Measurements from ENCODE around the gene FARS2.
"Not testable (repeated sequence)": the region's sequence is repeated elsewhere in the genome, so short reads cannot be mapped to it uniquely, and the experiment has no call there.

The FARS2 gene

DNA sequence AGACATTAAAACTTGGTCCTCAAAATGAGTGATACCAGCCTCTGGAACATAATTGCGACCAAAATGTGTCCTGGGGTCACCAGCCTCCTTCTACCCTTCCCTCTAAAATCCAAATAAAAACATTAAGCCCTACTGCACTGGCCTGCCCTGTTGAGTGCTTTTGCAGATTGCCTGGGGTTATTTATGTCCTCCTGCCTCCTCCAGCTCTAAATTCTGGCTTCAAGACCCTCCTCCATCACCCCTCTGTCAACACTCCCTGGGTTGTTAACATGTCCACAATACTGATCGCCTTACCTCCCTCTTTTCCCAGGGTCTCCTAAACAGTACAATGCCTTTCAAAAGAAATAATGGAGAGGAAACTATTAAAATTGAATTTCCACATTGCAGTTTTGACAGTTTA is 418.0 kb downstream of the FARS2 start:
- Mint-ChIP-seq H3K9me3 (peaks cover 1% of the 10 kb centered on the region), H3K36me3 (peaks cover 10% of the 10 kb centered on the region), H3K4me3 (peak overlapping the region; percentile 73), H3K4me1 (peaks cover 25% of the 10 kb centered on the region), H3K27me3 (no peaks in the 10 kb centered on the region), H3K27ac (peak overlapping the region; percentile 90)
- DNase-seq (ENCODE audit: low spot score in 2 of 2) (no peak), ATAC-seq (ENCODE audit: low read depth) (no peak)

DNA sequence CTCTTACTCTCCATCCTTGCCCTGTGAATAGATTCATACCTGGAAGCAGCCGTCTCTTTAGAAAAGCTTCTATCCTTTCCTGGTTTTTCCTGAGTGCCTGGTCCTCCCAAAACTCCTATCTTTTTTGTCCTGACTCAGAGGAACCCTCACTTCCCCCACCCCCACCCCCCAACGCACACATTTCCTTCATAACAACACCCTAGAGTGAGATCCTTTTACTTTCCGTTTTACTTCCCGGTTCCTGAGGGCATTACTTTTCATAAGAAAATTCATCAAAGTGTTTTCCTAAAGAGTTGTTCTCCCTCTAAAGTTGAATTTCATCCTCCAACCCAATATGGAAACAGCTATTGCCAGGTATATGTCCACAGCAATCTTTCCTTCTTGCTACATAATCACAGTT is 418.4 kb downstream of the FARS2 start:
- peaks cover 10% of the 10 kb centered on the region for H3K36me3 Mint-ChIP-seq
- peak overlapping the region; percentile 90 for H3K27ac Mint-ChIP-seq
- H3K4me1 Mint-ChIP-seq, result peaks cover 22% of the 10 kb centered on the region
- no peaks in the 10 kb centered on the region for H3K27me3 Mint-ChIP-seq
- H3K4me3 Mint-ChIP-seq, result peak overlapping the region; percentile 73
- ATAC-seq (ENCODE audit: low read depth) (peak; percentile 50), DNase-seq (ENCODE audit: low spot score in 2 of 2) (no peak)
- H3K9me3 Mint-ChIP-seq, result peaks cover 1% of the 10 kb centered on the region

DNA sequence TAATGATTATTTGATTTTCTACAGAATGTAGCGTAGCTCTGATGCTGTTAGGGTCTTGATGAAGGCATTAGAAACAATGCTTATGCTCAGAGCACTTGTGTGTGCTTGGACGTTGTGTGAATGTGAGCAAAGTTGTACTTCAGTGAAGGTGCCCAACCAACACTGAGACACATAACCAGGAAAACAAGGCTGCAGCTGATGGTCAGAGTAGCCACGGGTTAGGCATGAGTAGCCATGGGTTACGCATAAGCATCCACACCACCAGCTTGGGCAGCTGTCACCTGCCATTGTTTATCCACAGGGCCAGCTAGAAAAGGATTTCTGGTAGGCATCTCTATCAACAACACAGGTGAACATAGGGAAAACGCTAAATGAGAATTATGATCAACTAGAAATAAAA is 418.8 kb downstream of the FARS2 start:
- H3K36me3 Mint-ChIP-seq, result peaks cover 10% of the 10 kb centered on the region
- peak overlapping the region; percentile 90 for H3K27ac Mint-ChIP-seq
- no peaks in the 10 kb centered on the region for H3K27me3 Mint-ChIP-seq
- peak overlapping the region; percentile 73 for H3K4me3 Mint-ChIP-seq
- peak; percentile 23 for ATAC-seq (ENCODE audit: low read depth)
- no peak for DNase-seq (ENCODE audit: low spot score in 2 of 2)
- peaks cover 1% of the 10 kb centered on the region for H3K9me3 Mint-ChIP-seq
- peaks cover 22% of the 10 kb centered on the region for H3K4me1 Mint-ChIP-seq

DNA sequence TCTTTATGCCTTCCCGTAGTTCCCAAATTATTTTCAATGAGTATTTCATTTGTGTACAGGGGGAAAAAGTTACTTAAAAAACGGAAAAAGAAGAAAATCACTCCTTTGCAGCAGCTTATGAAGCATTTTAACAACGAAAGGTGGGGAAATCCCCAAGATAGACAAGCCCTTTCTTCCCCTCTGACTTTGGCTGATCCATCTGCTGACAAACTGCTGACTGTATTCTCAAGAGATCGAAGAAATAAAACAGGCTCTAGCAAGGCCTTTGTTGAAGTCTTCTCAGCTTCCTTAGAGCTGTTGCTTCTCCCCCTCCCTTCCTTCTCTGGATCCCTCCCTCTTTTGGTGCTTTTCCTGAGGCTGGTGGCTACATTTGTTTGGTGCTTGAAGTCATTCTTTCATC is 420.2 kb downstream of the FARS2 start:
- peaks cover 22% of the 10 kb centered on the region for H3K4me1 Mint-ChIP-seq
- DNase-seq (ENCODE audit: low spot score in 2 of 2) (peak in 1 of 2 donors; percentile 41), ATAC-seq (ENCODE audit: low read depth) (peak; percentile 93)
- peak overlapping the region; percentile 11 for H3K4me3 Mint-ChIP-seq
- peaks cover 13% of the 10 kb centered on the region for H3K36me3 Mint-ChIP-seq
- H3K27ac Mint-ChIP-seq, result peak overlapping the region; percentile 90
- peaks cover 1% of the 10 kb centered on the region for H3K9me3 Mint-ChIP-seq
- no peaks in the 10 kb centered on the region for H3K27me3 Mint-ChIP-seq

GRCh38 chr6:5682530-5682929 is 421.2 kb downstream of the FARS2 start:
- Mint-ChIP-seq H3K4me1 (peaks cover 22% of the 10 kb centered on the region), H3K9me3 (peaks cover 1% of the 10 kb centered on the region), H3K27me3 (no peaks in the 10 kb centered on the region), H3K36me3 (peaks cover 13% of the 10 kb centered on the region), H3K4me3 (no peak overlapping the region), H3K27ac (peak overlapping the region; percentile 16)
- ATAC-seq (ENCODE audit: low read depth) (no peak), DNase-seq (ENCODE audit: low spot score in 2 of 2) (no peak)

DNA sequence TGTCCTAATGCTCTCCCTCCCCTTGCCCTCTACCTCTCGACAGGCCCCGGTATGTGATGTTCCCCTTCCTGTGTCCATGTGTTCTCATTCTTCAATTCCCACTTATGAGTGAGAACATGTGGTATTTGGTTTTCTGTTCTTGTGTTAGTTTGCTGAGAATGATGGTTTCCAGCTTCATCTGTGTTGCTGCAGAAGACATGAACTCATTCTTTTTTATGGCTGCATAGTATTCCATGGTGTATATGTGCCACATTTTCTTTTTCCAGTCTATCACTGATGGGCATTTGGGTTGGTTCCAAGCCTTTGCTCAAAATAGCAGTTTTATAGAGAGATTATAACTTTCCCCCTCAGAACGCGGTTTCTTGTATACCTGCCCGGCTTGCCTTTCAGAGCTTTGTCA is 422.4 kb downstream of the FARS2 start:
- H3K9me3 Mint-ChIP-seq; H3K27ac Mint-ChIP-seq; H3K4me3 Mint-ChIP-seq; DNase-seq (ENCODE audit: low spot score in 2 of 2); H3K27me3 Mint-ChIP-seq; ATAC-seq (ENCODE audit: low read depth): not testable (repeated sequence)
- Mint-ChIP-seq H3K4me1 (peaks cover 20% of the 10 kb centered on the region), H3K36me3 (peaks cover 12% of the 10 kb centered on the region)

- Mint-ChIP-seq H3K9me3 (peaks cover 1% of the 10 kb centered on the region), H3K4me1 (peaks cover 16% of the 10 kb centered on the region), H3K36me3 (peaks cover 12% of the 10 kb centered on the region), H3K4me3 (no peak overlapping the region), H3K27ac (no peak overlapping the region), H3K27me3 (no peaks in the 10 kb centered on the region)
- ATAC-seq (ENCODE audit: low read depth) (no peak), DNase-seq (ENCODE audit: low spot score in 2 of 2) (no peak)
Measured at GRCh38 chr6:5684320-5685053, 423.2 kb downstream of the FARS2 start.

DNA sequence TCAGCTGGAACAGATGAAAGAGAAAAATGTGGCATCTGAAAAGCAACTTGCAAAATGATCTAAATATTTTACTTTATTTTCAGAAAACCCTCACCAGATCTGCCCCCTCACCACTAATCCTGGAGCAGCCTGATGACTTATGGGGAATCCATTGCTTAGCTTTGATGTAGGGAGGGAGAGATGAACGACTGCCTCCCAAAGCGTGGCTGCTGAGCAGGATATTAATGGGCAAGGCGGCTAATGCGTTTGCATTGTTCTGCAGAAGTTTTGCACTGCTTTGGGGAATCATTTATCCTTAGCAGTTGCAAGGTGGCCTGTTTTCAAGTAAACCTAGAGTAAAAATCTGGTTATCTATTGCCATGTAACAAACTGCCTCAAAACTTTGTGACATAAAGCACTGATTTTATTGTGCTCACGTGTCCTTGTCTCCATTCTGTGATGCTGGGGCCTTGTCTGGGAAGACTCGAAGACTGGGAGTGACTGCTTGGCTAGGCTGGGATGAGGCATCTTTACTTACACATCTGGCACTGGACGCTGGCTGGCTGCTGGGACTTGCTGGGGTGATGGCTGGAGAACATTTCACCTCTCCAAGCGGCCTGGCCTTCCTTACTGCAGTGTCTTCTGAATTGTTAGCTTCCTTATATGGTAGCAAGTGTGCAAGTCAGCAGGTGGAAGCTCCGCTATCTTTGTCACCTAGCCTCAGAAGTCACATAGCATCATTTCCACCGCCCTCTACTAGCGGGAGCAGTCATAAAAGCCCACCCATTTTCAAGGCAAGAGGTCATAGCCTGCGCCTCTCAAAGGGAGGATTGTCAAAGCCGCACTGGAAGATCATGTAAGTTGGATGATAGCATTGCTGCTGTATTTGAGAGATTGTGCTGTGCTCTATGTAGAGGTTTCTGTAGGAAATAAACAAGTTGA is 432.2 kb downstream of the FARS2 start:
- peaks cover 14% of the 10 kb centered on the region for H3K4me1 Mint-ChIP-seq
- DNase-seq (ENCODE audit: low spot score in 2 of 2) (no peak), ATAC-seq (ENCODE audit: low read depth) (no peak)
- no peaks in the 10 kb centered on the region for H3K27me3 Mint-ChIP-seq
- H3K27ac Mint-ChIP-seq, result peak overlapping the region; percentile 26
- no peak overlapping the region for H3K4me3 Mint-ChIP-seq
- H3K9me3 Mint-ChIP-seq, result peaks cover 5% of the 10 kb centered on the region
- H3K36me3 Mint-ChIP-seq, result peaks cover 15% of the 10 kb centered on the region

GRCh38 chr6:5695260-5696245 is 434.2 kb downstream of the FARS2 start:
- DNase-seq (ENCODE audit: low spot score in 2 of 2), result no peak
- Mint-ChIP-seq H3K27ac (peak overlapping the region; percentile 79), H3K4me1 (peaks cover 22% of the 10 kb centered on the region), H3K9me3 (peaks cover 3% of the 10 kb centered on the region), H3K4me3 (peak overlapping the region; percentile 44), H3K27me3 (no peaks in the 10 kb centered on the region), H3K36me3 (peaks cover 10% of the 10 kb centered on the region)
- peak; percentile 49 for ATAC-seq (ENCODE audit: low read depth)

- Mint-ChIP-seq H3K27ac (no peak overlapping the region), H3K4me3 (no peak overlapping the region), H3K36me3 (peaks cover 2% of the 10 kb centered on the region), H3K4me1 (peaks cover 22% of the 10 kb centered on the region), H3K9me3 (no peaks in the 10 kb centered on the region), H3K27me3 (no peaks in the 10 kb centered on the region)
- no peak for ATAC-seq (ENCODE audit: low read depth)
- no peak for DNase-seq (ENCODE audit: low spot score in 2 of 2)
Measured at GRCh38 chr6:5697508-5697907, 436.2 kb downstream of the FARS2 start.

DNA sequence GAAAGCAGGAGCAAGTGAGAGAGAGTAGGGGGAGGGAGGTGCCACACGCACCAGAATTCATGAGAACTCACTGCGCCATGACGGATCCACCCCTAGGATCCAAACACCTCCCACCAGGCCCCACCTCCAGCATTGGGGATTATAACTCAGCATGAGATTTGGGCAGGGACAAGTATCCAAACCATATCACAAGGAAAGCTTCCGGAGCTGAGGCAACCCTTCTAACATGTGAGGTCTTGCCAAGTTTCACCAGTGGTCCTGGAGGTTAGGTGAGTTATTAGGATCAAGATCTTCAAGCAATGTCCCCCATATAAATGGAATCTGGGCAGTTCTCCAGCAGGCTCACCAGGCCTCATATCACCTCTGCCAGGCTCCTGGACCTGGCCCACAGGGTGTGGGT is 437.0 kb downstream of the FARS2 start:
- no peak overlapping the region for H3K27ac Mint-ChIP-seq

DNA sequence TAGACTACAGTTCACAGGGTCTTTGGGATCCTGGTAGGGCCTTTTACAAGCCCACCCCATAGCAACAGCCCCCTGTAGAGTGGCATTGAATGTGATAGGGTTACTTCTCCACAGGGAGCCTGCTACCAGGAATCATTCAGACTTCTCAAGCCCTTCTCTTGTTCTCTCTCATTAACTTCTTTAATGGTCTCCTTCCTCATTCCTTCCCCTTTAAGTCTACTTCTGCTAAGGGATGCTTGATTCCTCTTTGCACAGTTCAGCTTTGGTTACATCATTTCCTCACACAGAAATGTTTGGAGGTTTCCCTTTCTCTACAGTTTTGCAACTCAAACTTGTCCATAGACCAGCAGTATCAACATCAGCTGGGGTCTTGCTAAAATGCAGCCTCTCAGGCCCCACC is 437.8 kb downstream of the FARS2 start:
- not testable (repeated sequence) for H3K27me3 Mint-ChIP-seq; H3K9me3 Mint-ChIP-seq; H3K36me3 Mint-ChIP-seq; DNase-seq (ENCODE audit: low spot score in 2 of 2)
- H3K27ac Mint-ChIP-seq, result peak overlapping the region; percentile 65
- H3K4me3 Mint-ChIP-seq, result peak overlapping the region; percentile 0
- ATAC-seq (ENCODE audit: low read depth), result peak; percentile 76
- peaks cover 25% of the 10 kb centered on the region for H3K4me1 Mint-ChIP-seq

More for the DNA sequence above, 437.0 kb downstream of the FARS2 start:
- no peaks in the 10 kb centered on the region for H3K9me3 Mint-ChIP-seq
- no peaks in the 10 kb centered on the region for H3K27me3 Mint-ChIP-seq
- DNase-seq (ENCODE audit: low spot score in 2 of 2), result no peak
- peaks cover 2% of the 10 kb centered on the region for H3K36me3 Mint-ChIP-seq
- ATAC-seq (ENCODE audit: low read depth), result no peak
- no peak overlapping the region for H3K4me3 Mint-ChIP-seq
- H3K4me1 Mint-ChIP-seq, result peaks cover 22% of the 10 kb centered on the region

DNA sequence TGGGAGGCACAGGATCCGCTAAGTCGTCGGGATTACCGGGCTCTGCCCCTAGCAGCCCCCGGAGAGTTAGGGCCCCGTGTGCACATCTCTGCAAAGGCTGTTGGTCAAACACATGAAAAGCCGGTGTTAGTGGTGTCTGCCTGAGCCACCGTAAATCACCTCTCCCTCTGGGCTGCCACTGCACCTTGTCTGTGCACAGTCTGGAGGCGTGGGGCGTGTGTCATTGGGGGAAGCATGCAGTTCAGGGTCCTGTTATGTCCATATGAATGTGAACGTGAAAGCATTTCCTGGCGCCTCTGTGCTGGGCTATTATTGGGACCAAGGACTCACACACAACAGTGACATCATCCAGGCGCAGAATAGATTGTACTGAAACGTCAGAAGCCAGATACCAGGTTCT is 439.9 kb downstream of the FARS2 start:
- Mint-ChIP-seq H3K27ac (no peak overlapping the region), H3K4me1 (peaks cover 20% of the 10 kb centered on the region)
- no peak for DNase-seq (ENCODE audit: low spot score in 2 of 2)

More for the DNA sequence above, 439.9 kb downstream of the FARS2 start:
- ATAC-seq (ENCODE audit: low read depth), result no peak
- Mint-ChIP-seq H3K4me3 (no peak overlapping the region), H3K27me3 (no peaks in the 10 kb centered on the region), H3K36me3 (peaks cover 11% of the 10 kb centered on the region), H3K9me3 (no peaks in the 10 kb centered on the region)

All from memory B cell (primary cell).